CD14-positive monocyte (primary cell): Measurements from ENCODE around the gene GPR137B. TPM values are rescaled to one million over a fixed set of nuclear protein-coding genes. Genes with fewer than 3 reads are reported as not detected.

Source experiments
- DNase-seq, 3 donors: peaks; one replicate each; pipeline ENCODE4 v3.0.0-alpha.2; 2011 to 2022
- H2AFZ ChIP-seq: 2 replicates; pipeline ENCODE4 v1.6.0; 2012; ENCODE audit warnings: mild to moderate bottlenecking, low read depth, low read length, inconsistent platforms; ENCODE audit not compliant: insufficient read depth, poor library complexity, severe bottlenecking
- H3K27ac ChIP-seq, 2 donors: 1 replicate in 1 of 2; 2 replicates in 1 of 2; pipeline ENCODE4 v1.5.1; 2012 to 2013; ENCODE audit warnings: low read length in 2 of 2, control low read depth in 1 of 2, inconsistent platforms in 1 of 2, low read depth in 1 of 2, mild to moderate bottlenecking in 1 of 2
- H3K27me3 ChIP-seq, 2 donors: one replicate each; pipeline versions ENCODE4 v1.6.0 to v1.6.1; 2011 to 2013; ENCODE audit warnings: low read length in 2 of 2; ENCODE audit not compliant: control insufficient read depth in 2 of 2, insufficient read depth in 2 of 2
- H3K36me3 ChIP-seq, 2 donors: replicated peaks in 1 of 2; 1 replicate in 1 of 2; 2 replicates in 1 of 2; pipeline versions ENCODE4 v1.5.1 to v1.6.1; 2012 to 2013; ENCODE audit warnings: low read length in 2 of 2, control low read depth in 1 of 2, inconsistent platforms in 1 of 2, mild to moderate bottlenecking in 1 of 2; ENCODE audit not compliant: insufficient read depth in 2 of 2, control insufficient read depth in 1 of 2
- H3K4me1 ChIP-seq, 2 donors: 1 replicate in 1 of 2; 2 replicates in 1 of 2; pipeline versions ENCODE4 v1.5.1 to v1.6.1; 2012 to 2013; ENCODE audit warnings: low read length in 2 of 2, control low read depth in 1 of 2, inconsistent platforms in 1 of 2, mild to moderate bottlenecking in 1 of 2, moderate library complexity in 1 of 2; ENCODE audit not compliant: insufficient read depth in 2 of 2, control insufficient read depth in 1 of 2
- H3K4me2 ChIP-seq: replicated peaks from 2 replicates; pipeline ENCODE3; 2012; ENCODE audit warnings: low read length, moderate library complexity, mild to moderate bottlenecking; ENCODE audit not compliant: poor library complexity, severe bottlenecking; ENCODE audit errors: extremely low read depth
- H3K4me3 ChIP-seq, 3 experiments: fragments of 200-600 bp in 1 of 3; sonication (generic) in 1 of 3; replicated peaks in 1 of 3; 1 replicate in 2 of 3; 2 replicates in 1 of 3; pipeline ENCODE4 v1.5.1; 2011 to 2013; ENCODE audit warnings: low read length in 3 of 3, mild to moderate bottlenecking in 3 of 3, control low read depth in 2 of 3, low read depth in 2 of 3, inconsistent platforms in 1 of 3, moderate library complexity in 1 of 3
- H3K79me2 ChIP-seq: 2 replicates; pipeline ENCODE4 v1.6.0; 2012; ENCODE audit warnings: mild to moderate bottlenecking, control low read depth, inconsistent platforms, low read length, moderate library complexity; ENCODE audit not compliant: insufficient read depth
- H3K9ac ChIP-seq: 2 replicates; pipeline ENCODE4 v1.6.0; 2017; ENCODE audit warnings: low read length, mild to moderate bottlenecking; ENCODE audit not compliant: insufficient read depth, poor library complexity, severe bottlenecking
- H3K9me3 ChIP-seq, 2 donors: replicated peaks in 1 of 2; 1 replicate in 1 of 2; 2 replicates in 1 of 2; pipeline versions ENCODE4 v1.5.1 to v1.6.1; 2012 to 2013; ENCODE audit warnings: low read length in 2 of 2, control low read depth in 1 of 2; ENCODE audit not compliant: control insufficient read depth in 1 of 2, insufficient read depth in 1 of 2
- H4K20me1 ChIP-seq: 2 replicates; pipeline ENCODE4 v1.6.0; 2012; ENCODE audit warnings: mild to moderate bottlenecking, low read length, control low read depth, moderate library complexity; ENCODE audit not compliant: insufficient read depth
- H3K27ac Mint-ChIP-seq, 7 donors: one replicate each; pipeline ENCODE4 v1.8.0; 2020; ENCODE audit warnings: mild to moderate bottlenecking in 7 of 7, mixed read lengths in 7 of 7, moderate library complexity in 6 of 7, inconsistent platforms in 2 of 7
- H3K27me3 Mint-ChIP-seq, 3 donors: one replicate each; pipeline ENCODE4 v1.8.0; 2021 to 2022; ENCODE audit warnings: low read depth in 3 of 3, mild to moderate bottlenecking in 3 of 3, mixed read lengths in 3 of 3, moderate library complexity in 3 of 3, inconsistent platforms in 1 of 3
- H3K36me3 Mint-ChIP-seq, 2 donors: one replicate each; pipeline ENCODE4 v1.8.0; 2020; ENCODE audit warnings: mixed read lengths in 2 of 2, inconsistent platforms in 1 of 2, mild to moderate bottlenecking in 1 of 2
- H3K4me1 Mint-ChIP-seq: one replicate; pipeline ENCODE4 v1.8.0; 2020; ENCODE audit warnings: mild to moderate bottlenecking, mixed read lengths
- H3K4me3 Mint-ChIP-seq, 2 donors: one replicate each; pipeline ENCODE4 v1.8.0; 2020; ENCODE audit warnings: mild to moderate bottlenecking in 2 of 2, mixed read lengths in 2 of 2, moderate library complexity in 1 of 2
- H3K9me3 Mint-ChIP-seq, 7 donors: one replicate each; pipeline ENCODE4 v1.8.0; 2020 to 2022; ENCODE audit warnings: mixed read lengths in 7 of 7, mild to moderate bottlenecking in 6 of 7, moderate library complexity in 6 of 7, inconsistent platforms in 2 of 7
- WGBS: methylation state at CpG from one replicate; pipeline ENCODE4 v1.1.5; 2013; ENCODE audit warnings: missing lambda C conversion rate; ENCODE audit not compliant: insufficient coverage; 5-methylcytosine and 5-hydroxymethylcytosine counted together
- intact Hi-C, 2 donors: fragments of 100-400 bp; cut with micrococcal nuclease; formaldehyde crosslinking; loops; one replicate each; pipeline versions ENCODE4 v1.15.0 to v1.15.1; 2023
- polyA plus RNA-seq, 3 donors: library from polyadenylated mRNA; depleted of rRNA in 1 of 3; unstranded in 2 of 3; stranded (reverse) in 1 of 3; fragments of 300-500 nt in 2 of 3; fragments of >200 nt in 1 of 3; fragmentation: Illumina TruSeq in 2 of 3; gene quantifications; 1 replicate in 2 of 3; 2 replicates in 1 of 3; pipeline ENCODE4 v1.2.3, GENCODE V29; 2012 to 2021
- TF ChIP-seq, protein P1 (sequence below): fragments of 200-600 bp; IDR thresholded peaks from one replicate; pipeline ENCODE4 v1.8.0; 2022; ENCODE audit warnings: antibody characterized with exemption, mild to moderate bottlenecking

The GPR137B gene
- polyA plus RNA-seq, 3 donors = 7.5 to 10.8 (median 8.7) TPM

DNA sequence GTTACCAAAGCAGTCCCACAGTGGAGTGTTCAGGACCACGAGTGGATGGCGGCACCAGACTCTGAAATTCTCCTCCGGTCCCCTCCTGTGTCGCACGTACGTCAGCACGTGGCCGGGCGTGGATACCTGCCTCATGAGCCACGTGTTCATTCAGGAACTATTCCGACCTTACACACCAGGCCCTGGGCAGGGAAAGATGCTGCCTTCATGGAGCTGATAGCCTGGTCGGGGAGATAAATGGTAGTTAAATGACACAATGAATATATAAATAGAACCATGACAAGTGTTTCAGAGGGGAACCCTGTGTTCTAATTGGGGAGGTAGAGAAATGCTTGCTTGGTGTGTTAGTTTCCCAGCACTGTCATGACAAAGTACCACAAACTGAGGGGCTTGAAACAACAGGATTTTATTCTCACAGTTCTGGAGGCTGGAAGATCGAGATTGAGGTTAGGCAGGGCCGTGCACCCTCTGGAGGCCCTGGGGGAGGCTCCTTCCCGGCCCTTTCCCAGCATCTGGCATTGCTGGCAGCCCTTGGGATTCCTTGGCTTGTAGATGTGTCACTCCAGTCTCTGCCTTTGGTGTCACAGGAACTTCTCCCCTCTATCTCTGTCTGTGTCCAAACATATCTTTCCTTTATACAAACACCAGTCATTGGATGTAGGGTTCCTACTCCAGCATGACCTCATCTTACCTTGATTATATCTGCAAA is 28.9 kb upstream of the GPR137B start:
- 91% methylated on average over 14 of the region's 15 CpGs for WGBS
- intact Hi-C loops = no loop called here
- TF ChIP-seq, protein P1, sequence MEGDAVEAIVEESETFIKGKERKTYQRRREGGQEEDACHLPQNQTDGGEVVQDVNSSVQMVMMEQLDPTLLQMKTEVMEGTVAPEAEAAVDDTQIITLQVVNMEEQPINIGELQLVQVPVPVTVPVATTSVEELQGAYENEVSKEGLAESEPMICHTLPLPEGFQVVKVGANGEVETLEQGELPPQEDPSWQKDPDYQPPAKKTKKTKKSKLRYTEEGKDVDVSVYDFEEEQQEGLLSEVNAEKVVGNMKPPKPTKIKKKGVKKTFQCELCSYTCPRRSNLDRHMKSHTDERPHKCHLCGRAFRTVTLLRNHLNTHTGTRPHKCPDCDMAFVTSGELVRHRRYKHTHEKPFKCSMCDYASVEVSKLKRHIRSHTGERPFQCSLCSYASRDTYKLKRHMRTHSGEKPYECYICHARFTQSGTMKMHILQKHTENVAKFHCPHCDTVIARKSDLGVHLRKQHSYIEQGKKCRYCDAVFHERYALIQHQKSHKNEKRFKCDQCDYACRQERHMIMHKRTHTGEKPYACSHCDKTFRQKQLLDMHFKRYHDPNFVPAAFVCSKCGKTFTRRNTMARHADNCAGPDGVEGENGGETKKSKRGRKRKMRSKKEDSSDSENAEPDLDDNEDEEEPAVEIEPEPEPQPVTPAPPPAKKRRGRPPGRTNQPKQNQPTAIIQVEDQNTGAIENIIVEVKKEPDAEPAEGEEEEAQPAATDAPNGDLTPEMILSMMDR = no peak

DNA sequence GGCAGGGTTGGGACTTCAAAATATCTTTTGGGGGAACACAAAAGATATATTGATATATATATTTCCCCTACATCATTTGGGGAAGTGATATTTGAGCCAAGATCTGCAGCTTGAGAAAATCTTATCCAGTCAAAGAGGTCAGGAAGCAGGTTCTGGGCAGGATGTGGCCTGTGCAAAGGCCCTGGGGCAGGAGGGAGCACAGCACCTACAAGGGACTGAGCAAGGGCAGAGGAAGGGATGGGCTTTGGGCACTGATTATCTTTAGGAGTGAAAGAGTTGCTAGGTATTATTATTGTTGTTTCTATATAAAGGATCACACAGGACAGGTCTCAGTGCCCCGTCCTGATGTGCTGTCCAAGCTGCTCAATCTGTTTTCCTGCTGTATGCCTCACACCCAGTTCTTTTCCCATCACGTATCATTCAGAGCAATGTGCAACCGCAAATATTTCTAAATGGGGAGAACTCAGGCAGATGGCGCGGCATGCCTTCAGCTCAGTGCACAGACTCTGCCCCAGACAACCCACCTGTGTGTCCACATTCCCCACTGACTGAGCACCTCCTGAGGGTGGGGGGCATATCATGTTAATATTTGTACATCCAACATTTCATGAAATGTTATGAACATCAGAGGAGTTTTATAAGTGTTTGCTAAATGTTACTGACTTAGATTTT is 28.1 kb upstream of the GPR137B start:
- Mint-ChIP-seq H3K27me3 (peaks cover 1 to 9% (median 3%) of the 10 kb centered on the region in 3 donors), H3K9me3 (no peaks in the 10 kb centered on the region), H3K4me1 (peaks cover 1% of the 10 kb centered on the region), H3K4me3 (no peak overlapping the region), H3K36me3 (no peaks in the 10 kb centered on the region), H3K27ac (no peak overlapping the region)
- Histone ChIP-seq H3K27me3 (no peaks in the 10 kb centered on the region), H2AFZ (no peak overlapping the region), H3K4me1 (no peaks in the 10 kb centered on the region), H4K20me1 (no peaks in the 10 kb centered on the region), H3K27ac (no peak overlapping the region), H3K79me2 (no peaks in the 10 kb centered on the region), H3K36me3 (no peaks in the 10 kb centered on the region), H3K4me2 (no peak overlapping the region), H3K9ac (no peak overlapping the region), H3K4me3 (no peak overlapping the region), H3K9me3 (no peaks in the 10 kb centered on the region)
- DNase-seq = no peak
- intact Hi-C loops = no loop called here
- TF ChIP-seq, protein P1 = no peak
- 100% methylated on average over 1 of the region's 5 CpGs for WGBS

More for the DNA sequence above, 28.9 kb upstream of the GPR137B start:
- Histone ChIP-seq H3K27ac (no peak overlapping the region), H3K9me3 (no peaks in the 10 kb centered on the region), H3K79me2 (no peaks in the 10 kb centered on the region), H3K4me1 (no peaks in the 10 kb centered on the region), H3K9ac (no peak overlapping the region), H3K4me2 (no peak overlapping the region), H3K36me3 (no peaks in the 10 kb centered on the region), H4K20me1 (no peaks in the 10 kb centered on the region), H3K4me3 (no peak overlapping the region), H3K27me3 (no peaks in the 10 kb centered on the region), H2AFZ (no peak overlapping the region)
- DNase-seq = no peak
- peaks cover 2% of the 10 kb centered on the region for H3K4me1 Mint-ChIP-seq
- H3K27ac Mint-ChIP-seq = no peak overlapping the region
- H3K27me3 Mint-ChIP-seq = peaks cover 1 to 9% (median 3%) of the 10 kb centered on the region in 3 donors
- H3K36me3 Mint-ChIP-seq = no peaks in the 10 kb centered on the region
- no peaks in the 10 kb centered on the region for H3K9me3 Mint-ChIP-seq
- no peak overlapping the region for H3K4me3 Mint-ChIP-seq
